ENCODE measurements around the gene RAB3B. TPM values are rescaled to one million over a fixed set of nuclear protein-coding genes. Genes with fewer than 3 reads are reported as not detected.
"Not testable (repeated sequence)": the region's sequence is repeated elsewhere in the genome, so short reads cannot be mapped to it uniquely, and the experiment has no call there.

The RAB3B gene
- total RNA-seq, 1 donor from 2014 or later = not detected

GRCh38 chr1:51894748-51895147, 95.8 kb downstream of the RAB3B start:
- intact Hi-C loops (cut with DNase I) = not testable (repeated sequence)

GRCh38 chr1:51878616-51879336, 111.7 kb downstream of the RAB3B start, which contains the start of gene NRDC:
TSS of gene NRDC (minus strand) at chr1:51878727. CDS start at chr1:51878615, 112 bp downstream.
- peak; percentile 99 for DNase-seq (ENCODE audit: low spot score)
- intact Hi-C loops (cut with DNase I) = loop anchor here (5.0 kb wide), 1 partner anchor 261 kb away; the partner anchor contains the start of gene OSBPL9

More at GRCh38 chr1:51894748-51895147, 95.8 kb downstream of the RAB3B start:
- DNase-seq (ENCODE audit: low spot score) = not testable (repeated sequence)

GRCh38 chr1:51878308-51878615, 112.2 kb downstream of the RAB3B start:
- DNase-seq (ENCODE audit: low spot score) = no peak
- intact Hi-C loops (cut with DNase I) = loop anchor here (5.0 kb wide), 1 partner anchor 261 kb away; the partner anchor contains the start of gene OSBPL9

- intact Hi-C loops (cut with DNase I) = loop anchor here (5.0 kb wide), 1 partner anchor 260 kb away; the partner anchor contains the start of gene OSBPL9
- DNase-seq (ENCODE audit: low spot score) = no peak
These were observed 112.8 kb downstream of the RAB3B start for GRCh38 chr1:51877434-51878307.

- intact Hi-C loops (cut with DNase I) = loop anchor here (5.0 kb wide), 1 partner anchor 259 kb away; the partner anchor contains the start of gene OSBPL9
- no peak for DNase-seq (ENCODE audit: low spot score)
These were observed 114.7 kb downstream of the RAB3B start for GRCh38 chr1:51875836-51876235.

GRCh38 chr1:51875291-51875772, 115.2 kb downstream of the RAB3B start:
- no peak for DNase-seq (ENCODE audit: low spot score)
- intact Hi-C loops (cut with DNase I) = loop anchor here (5.0 kb wide), 1 partner anchor 258 kb away; the partner anchor contains the start of gene OSBPL9

- DNase-seq (ENCODE audit: low spot score); intact Hi-C loops (cut with DNase I): not testable (repeated sequence)
These were observed 117.2 kb downstream of the RAB3B start for GRCh38 chr1:51873270-51873669.

GRCh38 chr1:51871351-51871975, 119.0 kb downstream of the RAB3B start:
- DNase-seq (ENCODE audit: low spot score) = no peak
- intact Hi-C loops (cut with DNase I) = no loop called here

- intact Hi-C loops (cut with DNase I) = no loop called here
- no peak for DNase-seq (ENCODE audit: low spot score)
These were observed 119.7 kb downstream of the RAB3B start for GRCh38 chr1:51870603-51871350.

GRCh38 chr1:51867479-51868232, 122.8 kb downstream of the RAB3B start:
- intact Hi-C loops (cut with DNase I) = no loop called here
- DNase-seq (ENCODE audit: low spot score) = no peak

- intact Hi-C loops (cut with DNase I) = no loop called here
- DNase-seq (ENCODE audit: low spot score) = no peak
These were observed 127.1 kb downstream of the RAB3B start for GRCh38 chr1:51863384-51863783.

- no peak for DNase-seq (ENCODE audit: low spot score)
- intact Hi-C loops (cut with DNase I) = no loop called here
These were observed 128.8 kb downstream of the RAB3B start for GRCh38 chr1:51861669-51862068.

- DNase-seq (ENCODE audit: low spot score) = no peak
- intact Hi-C loops (cut with DNase I) = no loop called here
These were observed 130.8 kb downstream of the RAB3B start for GRCh38 chr1:51859735-51860134.

GRCh38 chr1:51859333-51859732, 131.2 kb downstream of the RAB3B start:
- no peak for DNase-seq (ENCODE audit: low spot score)

GRCh38 chr1:51858892-51859291, 131.6 kb downstream of the RAB3B start:
- no peak for DNase-seq (ENCODE audit: low spot score)
- intact Hi-C loops (cut with DNase I) = no loop called here

More at GRCh38 chr1:51859333-51859732, 131.2 kb downstream of the RAB3B start:
- intact Hi-C loops (cut with DNase I) = no loop called here

All from cardiac septum (tissue), 1 donor.